PC-3 (cell line): ENCODE measurements around the gene UBL7. TPM values are rescaled to one million over a fixed set of nuclear protein-coding genes. Genes with fewer than 3 reads are reported as not detected.
A peak's percentile ranks its signal among the peaks of the same experiment; 100 is the strongest.

Source experiments
- ATAC-seq: fragments of 200-7000 bp; cut with Tn5 transposase; 2 replicates; pipeline ENCODE4 v1.9.1; 2020; ENCODE audit warnings: mild to moderate bottlenecking, moderate library complexity
- BruUV-seq: library from RNA; stranded (reverse); fragments of 400-500 nt; replicated peaks from 2 replicates; lab custom pipeline; 2021; lab: Mats Ljungman, UMichigan
- CTCF ChIA-PET: fragments of 300-600 bp; sonication (Branson Sonifier 250); formaldehyde crosslinking; loops from one replicate; lab custom pipeline; 2022; ENCODE audit warnings: antibody characterized with exemption; lab: Charles Lee
- POLR2A ChIA-PET: fragments of 300-600 bp; sonication (Branson Sonifier 250); formaldehyde crosslinking; loops from one replicate; lab custom pipeline; 2022; ENCODE audit warnings: antibody characterized with exemption; ENCODE audit not compliant: unreplicated experiment; lab: Charles Lee
- DNase-seq: peaks from one replicate; pipeline ENCODE4 v3.0.0-alpha.2; 2015
- H2AFZ ChIP-seq: fragments of 300-600 bp; sonication (generic); 2 replicates; pipeline ENCODE4 v1.6.0; 2016; ENCODE audit warnings: antibody characterized with exemption, low read length
- H3F3A ChIP-seq: fragments of 300-600 bp; sonication (generic); one replicate; pipeline ENCODE4 v1.6.0; 2017; ENCODE audit warnings: antibody characterized with exemption, low read length, control low read depth, mild to moderate bottlenecking; ENCODE audit not compliant: unreplicated experiment
- H3K27ac ChIP-seq: fragments of 300-600 bp; sonication (generic); 2 replicates; pipeline ENCODE4 v1.5.1; 2016; ENCODE audit warnings: mild to moderate bottlenecking, low read length
- H3K27me3 ChIP-seq: fragments of 300-600 bp; sonication (generic); 2 replicates; pipeline ENCODE4 v1.6.1; 2016; ENCODE audit warnings: low read length, mixed read lengths
- H3K36me3 ChIP-seq: fragments of 300-600 bp; sonication (generic); 2 replicates; pipeline ENCODE4 v1.6.1; 2016; ENCODE audit warnings: low read depth, mixed run types, low read length, mixed read lengths
- H3K4me1 ChIP-seq: fragments of 300-600 bp; sonication (generic); 2 replicates; pipeline ENCODE4 v1.5.1; 2016; ENCODE audit warnings: low read length; ENCODE audit not compliant: insufficient read depth
- H3K4me2 ChIP-seq: fragments of 300-600 bp; sonication (generic); 2 replicates; pipeline ENCODE4 v1.6.0; 2016; ENCODE audit warnings: low read length
- H3K4me3 ChIP-seq: fragments of 300-600 bp; sonication (generic); 2 replicates; pipeline ENCODE4 v1.5.1; 2016; ENCODE audit warnings: mild to moderate bottlenecking, low read length, mixed read lengths
- H3K79me2 ChIP-seq: fragments of 300-600 bp; sonication (generic); 2 replicates; pipeline ENCODE4 v1.6.1; 2017; ENCODE audit warnings: low read length, mixed read lengths
- H3K9ac ChIP-seq: fragments of 300-600 bp; sonication (generic); 2 replicates; pipeline ENCODE4 v1.6.0; 2016; ENCODE audit warnings: mild to moderate bottlenecking, low read length
- H3K9me2 ChIP-seq: fragments of 300-600 bp; sonication (generic); replicated peaks from 2 replicates; pipeline ENCODE4 v1.6.1; 2016; ENCODE audit warnings: mixed run types, low read length, mixed read lengths
- H3K9me3 ChIP-seq: fragments of 300-600 bp; sonication (generic); 2 replicates; pipeline ENCODE4 v1.6.1; 2016; ENCODE audit warnings: low read length, mixed read lengths
- H4K20me1 ChIP-seq: fragments of 300-600 bp; sonication (generic); 2 replicates; pipeline ENCODE4 v1.6.1; 2016; ENCODE audit warnings: low read length, mixed read lengths
- CTCF ChIP-seq: fragments of 300-600 bp; sonication (generic); conservative IDR thresholded peaks from 2 replicates; pipeline ENCODE4 v1.5.1; 2017; ENCODE audit warnings: antibody characterized with exemption, low read depth, mild to moderate bottlenecking, low read length
- EZH2 ChIP-seq: fragments of 300-600 bp; sonication (generic); IDR thresholded peaks from one replicate; pipeline ENCODE4 v1.6.1; 2017; ENCODE audit warnings: antibody characterized with exemption, mild to moderate bottlenecking, low read length; ENCODE audit not compliant: unreplicated experiment
- EZH2phosphoT487 ChIP-seq: fragments of 300-600 bp; sonication (generic); IDR thresholded peaks from 2 replicates; pipeline ENCODE4 v1.6.1; 2018; ENCODE audit warnings: mild to moderate bottlenecking, antibody characterized with exemption, low read length, borderline replicate concordance
- intact Hi-C: fragments of 100-400 bp; cut with micrococcal nuclease; formaldehyde crosslinking; loops from 2 replicates; pipeline ENCODE4 v1.9.0; 2023
- total RNA-seq: library from RNA; depleted of rRNA; stranded (reverse); fragments of >200 nt; gene quantifications from 2 replicates; pipeline ENCODE4 v1.2.3, GENCODE V29; 2014

Gene UBL7
- total RNA-seq, 1 experiment from 2014 or later, result 57.1 TPM

- ChIA-PET CTCF (interaction anchor here (0.6 kb wide), 1 partner anchor 1084 kb away, joined by 6 read pairs; no protein-coding TSS in a partner anchor), POLR2A (no interaction called here)
- peak overlapping the region; percentile 79 for H3K27ac ChIP-seq
- ATAC-seq (no peak), DNase-seq (no peak)
- intact Hi-C loops, result no loop called here
- H3K9me2 ChIP-seq, result no peaks in the 10 kb centered on the region
- BruUV-seq, result TSS peak; percentile 85
- H3K4me1 ChIP-seq, result peaks cover 87% of the 10 kb centered on the region
- no peak overlapping the region for H3K4me3 ChIP-seq
- peaks cover 96% of the 10 kb centered on the region for H3K79me2 ChIP-seq
- H3K9me3 ChIP-seq, result no peaks in the 10 kb centered on the region
- H3F3A ChIP-seq, result no peaks in the 10 kb centered on the region
- no peak overlapping the region for H2AFZ ChIP-seq
- H3K4me2 ChIP-seq, result no peak overlapping the region; the same call in 1 of the 2 replicates
- TF ChIP-seq CTCF (no peak), EZH2 (no peak), EZH2phosphoT487 (no peak)
- peaks cover 50% of the 10 kb centered on the region for H4K20me1 ChIP-seq
- no peaks in the 10 kb centered on the region for H3K27me3 ChIP-seq
- peak overlapping the region; percentile 22; the same call in 1 of the 2 replicates for H3K9ac ChIP-seq
- peaks cover 68% of the 10 kb centered on the region for H3K36me3 ChIP-seq
Observed at GRCh38 chr15:74417670-74418069, 43.3 kb downstream of the UBL7 start.

GRCh38 chr15:74417225-74417624 lies 43.7 kb downstream of the UBL7 start:
- H3K27me3 ChIP-seq, result no peaks in the 10 kb centered on the region
- no peak overlapping the region for H2AFZ ChIP-seq
- H3K4me2 ChIP-seq, result no peak overlapping the region
- POLR2A ChIA-PET, result no interaction called here
- CTCF ChIA-PET, result interaction anchor here (0.6 kb wide), 1 partner anchor 1084 kb away, joined by 6 read pairs; no protein-coding TSS in a partner anchor
- peak overlapping the region; percentile 79 for H3K27ac ChIP-seq
- H3K9me3 ChIP-seq, result no peaks in the 10 kb centered on the region
- H3K9ac ChIP-seq, result peak overlapping the region; percentile 41
- TF ChIP-seq EZH2, result no peak
- no peak for TF ChIP-seq CTCF
- TF ChIP-seq EZH2phosphoT487, result no peak
- intact Hi-C loops, result no loop called here
- H4K20me1 ChIP-seq, result peaks cover 46% of the 10 kb centered on the region
- H3K36me3 ChIP-seq, result peaks cover 65% of the 10 kb centered on the region
- DNase-seq, result peak; percentile 65
- H3K79me2 ChIP-seq, result peaks cover 92% of the 10 kb centered on the region
- H3K4me3 ChIP-seq, result no peak overlapping the region
- peaks cover 83% of the 10 kb centered on the region for H3K4me1 ChIP-seq
- no peaks in the 10 kb centered on the region for H3F3A ChIP-seq
- H3K9me2 ChIP-seq, result no peaks in the 10 kb centered on the region
- peak; percentile 72 for ATAC-seq
- no TSS peak for BruUV-seq
